Measurements from ENCODE around the gene OR2T10.
"Not testable (repeated sequence)": the region's sequence is repeated elsewhere in the genome, so short reads cannot be mapped to it uniquely, and the experiment has no call there.

Gene OR2T10

GRCh38 chr1:248593226-248593625, 4.3 kb downstream of the OR2T10 start:
- no peak for DNase-seq

DNA sequence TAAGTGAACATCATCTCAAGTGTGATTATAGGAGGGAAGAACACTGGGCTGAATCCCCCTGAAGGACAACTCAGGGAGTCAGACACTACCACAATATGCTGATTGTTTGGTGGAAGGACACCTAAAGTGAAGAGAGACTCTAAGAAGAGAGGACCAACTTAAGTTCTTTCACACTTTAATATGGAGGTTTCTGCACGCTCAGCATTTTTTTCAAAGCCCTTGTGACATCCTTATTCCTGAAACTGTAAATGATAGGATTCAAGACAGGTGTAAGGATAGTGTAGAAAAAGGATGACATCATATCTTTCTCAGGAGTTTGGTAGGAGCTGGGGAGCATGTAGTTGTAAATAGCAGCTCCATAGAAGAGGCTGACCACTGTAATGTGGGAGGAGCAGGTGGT, 4.8 kb downstream of the OR2T10 start:
- no peak for DNase-seq

- DNase-seq, result no peak
These were observed 7.4 kb downstream of the OR2T10 start for GRCh38 chr1:248590055-248590454.

DNA sequence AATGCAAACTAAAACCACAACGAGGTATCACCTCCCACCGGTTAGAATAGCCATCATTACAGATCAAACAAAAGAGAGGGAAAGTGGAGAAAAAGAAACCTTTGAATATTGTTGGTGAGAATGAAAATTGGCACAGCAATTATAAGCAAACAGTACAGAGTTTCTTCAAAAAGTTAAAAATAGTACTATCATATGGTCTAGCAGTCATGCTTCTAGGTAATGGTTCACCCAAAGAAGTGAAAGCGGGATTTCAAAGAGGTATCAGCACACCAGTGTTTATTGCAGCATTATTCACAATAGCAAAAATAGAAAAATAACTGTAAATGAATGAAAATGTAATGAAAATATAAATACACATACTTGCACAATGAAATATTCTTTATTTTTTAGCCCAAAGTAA, 8.2 kb downstream of the OR2T10 start:
- no peak for DNase-seq

- no peak for DNase-seq
These were observed 12.2 kb downstream of the OR2T10 start for GRCh38 chr1:248585266-248585665.

- no peak for DNase-seq
These were observed 21.1 kb downstream of the OR2T10 start for GRCh38 chr1:248576260-248576980.

- not testable (repeated sequence) for DNase-seq
These were observed 22.8 kb downstream of the OR2T10 start, which contains the start of gene OR2T34 for GRCh38 chr1:248574657-248575056. Gene OR2T34 (minus strand): TSS chr1:248574757. CDS start chr1:248574757, 0 bp downstream.

- DNase-seq, result not testable (repeated sequence)
These were observed 23.6 kb downstream of the OR2T10 start for GRCh38 chr1:248573856-248574255.

- DNase-seq, result not testable (repeated sequence)
These were observed 25.5 kb downstream of the OR2T10 start for GRCh38 chr1:248572049-248572448.

GRCh38 chr1:248570811-248571210, 26.7 kb downstream of the OR2T10 start:
- DNase-seq, result not testable (repeated sequence)

- DNase-seq, result not testable (repeated sequence)
These were observed 28.5 kb downstream of the OR2T10 start for GRCh38 chr1:248569049-248569448.

DNA sequence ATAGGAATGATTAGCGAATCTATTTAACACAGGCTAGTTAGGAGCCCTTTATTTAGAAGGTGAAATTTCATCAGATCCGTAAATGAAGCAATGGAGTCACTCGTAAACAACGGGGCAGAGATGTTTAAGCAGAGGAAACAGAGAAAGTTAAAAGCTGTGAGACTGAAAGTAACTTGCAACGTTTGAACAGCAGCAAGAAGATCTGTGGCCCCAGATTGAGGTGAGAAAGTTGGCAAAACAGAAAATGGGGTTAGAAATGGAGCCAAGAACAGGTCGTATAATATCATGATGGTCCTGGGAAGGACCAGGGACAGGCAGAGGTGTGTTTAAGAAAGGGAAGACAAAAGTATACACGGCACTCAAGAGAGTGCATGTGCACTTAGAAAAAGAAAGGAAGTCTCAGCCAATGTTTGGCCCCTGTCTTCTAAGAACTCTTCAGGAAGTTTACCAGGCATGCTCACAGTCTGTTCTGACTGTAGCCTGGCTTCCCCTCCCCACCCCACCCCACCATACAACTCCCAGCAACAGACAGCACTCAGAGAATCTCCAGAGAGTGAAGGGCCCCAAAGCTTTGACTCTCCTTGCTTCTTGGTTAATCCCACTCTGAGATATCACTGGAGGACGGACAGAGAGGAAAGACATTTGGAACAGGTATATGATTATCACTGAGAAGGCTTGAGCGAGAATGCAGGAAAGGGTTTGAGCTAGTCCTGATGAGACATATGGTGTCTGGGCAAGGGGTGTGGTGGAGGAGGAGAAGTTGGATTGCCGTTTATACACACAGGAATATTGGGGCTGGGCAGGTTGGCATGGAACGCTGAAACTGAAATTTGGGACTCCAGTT, 31.7 kb downstream of the OR2T10 start:
- not testable (repeated sequence) for DNase-seq

- DNase-seq, result not testable (repeated sequence)
These were observed 34.8 kb downstream of the OR2T10 start, which contains the start of gene OR2T29 for GRCh38 chr1:248562672-248563071. Gene OR2T29 (minus strand): TSS chr1:248562772. CDS start chr1:248559491, 3,281 bp downstream.

GRCh38 chr1:248551027-248551426, 46.5 kb downstream of the OR2T10 start:
- not testable (repeated sequence) for DNase-seq

GRCh38 chr1:248547383-248547782, 50.1 kb downstream of the OR2T10 start:
- not testable (repeated sequence) for DNase-seq
